Panc1 (cell line): ENCODE measurements around the gene KCNIP3.

ENCODE experiments used
- CTCF ChIP-seq: fragments of 450-650 bp; IDR thresholded peaks from 2 replicates; pipeline ENCODE4 v1.5.1; 2017; ENCODE audit warnings: mild to moderate bottlenecking
- POLR2AphosphoS5 ChIP-seq: IDR thresholded peaks from 2 replicates; pipeline ENCODE4 v1.6.1; 2012; ENCODE audit warnings: mild to moderate bottlenecking, low read depth, low read length, moderate library complexity
- TCF7L2 ChIP-seq: IDR thresholded peaks from 2 replicates; pipeline ENCODE4 v1.6.1; 2011; ENCODE audit warnings: mild to moderate bottlenecking, low read depth, low read length, inconsistent platforms

GRCh38 chr2:95270541-95271081 is 26.5 kb upstream of the KCNIP3 start:
- no peak for TF ChIP-seq CTCF
- TF ChIP-seq TCF7L2, result no peak
- TF ChIP-seq POLR2AphosphoS5, result no peak
